ENCODE measurements around the gene COL16A1. TPM values are rescaled to one million over a fixed set of nuclear protein-coding genes. Genes with fewer than 3 reads are reported as not detected.

The COL16A1 gene
- total RNA-seq, 1 donor, result 86.4 TPM

DNA sequence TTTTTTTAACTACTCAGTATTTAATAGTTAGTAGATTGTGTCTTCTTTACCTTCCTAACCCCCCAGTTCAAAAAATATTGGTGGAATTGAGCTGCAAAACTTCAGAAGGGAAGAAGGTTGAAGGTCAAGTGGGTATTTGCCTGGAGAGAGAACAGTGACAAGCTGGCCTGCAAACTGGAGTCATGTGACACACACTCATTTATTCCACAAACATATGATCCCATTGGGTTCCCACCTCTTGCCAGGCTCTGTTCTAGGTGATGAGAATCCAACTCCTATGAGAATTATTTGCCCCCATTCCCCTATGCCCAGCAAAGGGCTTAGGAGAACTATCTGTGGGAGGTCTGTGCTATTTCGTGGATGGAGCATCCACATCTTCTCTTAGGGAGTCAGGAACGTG is 55.6 kb downstream of the COL16A1 start:
- TF ChIP-seq CTCF (IDR thresholded peaks at IDR 0.05; ENCODE audit: insufficient read depth, low read depth, low read length), result no peak
- no peak overlapping the region for H3K4me3 ChIP-seq (ENCODE audit: low read depth, low read length)
- DNase-seq (ENCODE audit: low read depth), result no peak

DNA sequence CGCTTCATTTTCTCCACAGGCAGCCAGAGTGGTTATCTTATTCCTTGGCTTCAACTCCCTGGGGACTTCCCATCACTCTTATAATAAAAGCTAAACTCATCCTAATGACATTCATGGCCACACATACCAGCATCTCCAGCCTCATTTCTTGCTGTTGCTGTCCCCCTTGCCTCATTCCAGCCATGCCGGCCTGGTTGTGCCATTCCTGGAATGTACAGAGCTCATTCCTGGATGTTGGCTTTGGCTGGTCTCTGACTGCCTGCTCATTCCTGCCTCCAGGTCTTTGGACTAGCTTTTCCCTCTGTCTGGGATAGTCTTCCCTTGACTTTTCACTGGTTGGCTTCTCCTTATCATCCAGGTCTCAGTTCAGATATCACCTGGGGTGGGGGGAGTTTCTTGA is 56.7 kb downstream of the COL16A1 start:
- no peak for TF ChIP-seq CTCF (IDR thresholded peaks at IDR 0.05; ENCODE audit: insufficient read depth, low read depth, low read length)
- H3K4me3 ChIP-seq (ENCODE audit: low read depth, low read length), result no peak overlapping the region
- no peak for DNase-seq (ENCODE audit: low read depth)

- no peak for DNase-seq (ENCODE audit: low read depth)
- H3K4me3 ChIP-seq (ENCODE audit: low read depth, low read length), result no peak overlapping the region
- no peak for TF ChIP-seq CTCF (IDR thresholded peaks at IDR 0.05; ENCODE audit: insufficient read depth, low read depth, low read length)
These were observed 57.4 kb downstream of the COL16A1 start for GRCh38 chr1:31646259-31646960.

- TF ChIP-seq CTCF (IDR thresholded peaks at IDR 0.05; ENCODE audit: insufficient read depth, low read depth, low read length), result no peak
- DNase-seq (ENCODE audit: low read depth), result no peak
- peak overlapping the region; percentile 85 for H3K4me3 ChIP-seq (ENCODE audit: low read depth, low read length)
These were observed 58.6 kb downstream of the COL16A1 start for GRCh38 chr1:31645274-31645568.

DNA sequence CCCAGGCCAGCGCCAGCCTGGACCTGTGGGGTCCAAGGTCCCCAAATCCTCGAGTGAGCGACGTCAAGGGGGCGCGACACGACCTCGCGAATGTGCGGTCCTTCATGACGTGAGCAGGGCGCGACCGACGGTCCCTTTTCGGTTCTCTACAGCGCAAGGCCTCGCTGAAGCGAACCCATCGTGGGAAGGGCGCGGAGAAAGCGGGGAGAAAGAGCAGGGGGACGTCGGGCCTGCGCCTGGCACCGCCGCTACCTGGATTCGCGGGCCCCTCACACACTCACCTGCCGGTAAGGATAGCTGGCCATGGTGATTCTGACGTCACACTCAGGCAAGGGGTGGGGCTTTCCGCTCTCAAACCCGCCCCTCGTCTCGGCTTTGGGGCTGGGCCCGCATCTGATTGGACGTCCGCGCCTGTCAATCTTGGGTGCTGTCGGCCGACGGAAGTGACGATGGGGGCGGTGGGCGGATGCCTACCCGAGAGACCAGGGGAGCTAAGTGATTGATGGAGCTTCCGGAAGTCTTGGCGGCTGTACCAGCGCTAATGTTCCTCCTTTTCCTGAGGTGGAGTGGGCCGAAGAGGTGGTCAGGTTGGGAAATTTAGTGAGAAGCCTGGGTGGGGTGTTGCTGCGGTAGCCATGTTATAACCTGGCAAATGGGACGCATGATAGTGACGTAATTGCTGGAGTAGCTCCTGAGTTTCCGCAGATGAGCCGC is 59.1 kb downstream of the COL16A1 start, which contains the start of gene PEF1:
PEF1 (minus strand) TSS at position 317 of the 714 bp plus-strand sequence; CDS start at position 305, 12 bp downstream.
- peak; percentile 99 for DNase-seq (ENCODE audit: low read depth)
- peak within 1 kb of the TSS; percentile 85 for H3K4me3 ChIP-seq (ENCODE audit: low read depth, low read length)
- no peak for TF ChIP-seq CTCF (IDR thresholded peaks at IDR 0.05; ENCODE audit: insufficient read depth, low read depth, low read length)

- no peak for DNase-seq (ENCODE audit: low read depth)
- peak overlapping the region; percentile 85 for H3K4me3 ChIP-seq (ENCODE audit: low read depth, low read length)
- TF ChIP-seq CTCF (IDR thresholded peaks at IDR 0.05; ENCODE audit: insufficient read depth, low read depth, low read length), result no peak
These were observed 59.7 kb downstream of the COL16A1 start for GRCh38 chr1:31643976-31644559.

Data from fibroblast of villous mesenchyme (primary cell).